Activated CD4-positive, alpha-beta T cell treated with anti-CD3 and anti-CD28 coated beads for 36 hours (primary cell): ENCODE data around the gene THBS4. TPM values are rescaled to one million over a fixed set of nuclear protein-coding genes. Genes with fewer than 3 reads are reported as not detected.

Experiments used
- total RNA-seq, 2 experiments: library from RNA; stranded (reverse); gene quantifications; one replicate each; pipeline ENCODE4 v1.2.3, GENCODE V29; 2021

The THBS4 gene
- total RNA-seq, 2 experiments from 2014 or later, result 2.1 to 2.3 TPM

Other genes starting within 250 kb of the THBS4 start
- gene MTX3, start 44.1 kb upstream of the THBS4 start, total RNA-seq, result 10 to 100 TPM; 11.9 to 14.3 TPM
- 10 to 100 TPM; 28.1 to 36.0 TPM for gene SERINC5, start 220.7 kb downstream of the THBS4 start, total RNA-seq